ENCODE results near the gene FERMT1.

GRCh38 chr20:6057691-6058090 lies 65.1 kb downstream of the FERMT1 start:
- no peak for TF ChIP-seq ELK1 (IDR thresholded peaks at IDR 0.05; ENCODE audit: borderline replicate concordance, low read depth, low read length)
- TF ChIP-seq CTCF (conservative IDR thresholded peaks at IDR 0.05; ENCODE audit: low read depth, low read length) = no peak
- TF ChIP-seq CEBPB (IDR thresholded peaks at IDR 0.05; ENCODE audit: low read depth, low read length) = no peak
- no peak for TF ChIP-seq USF2 (IDR thresholded peaks at IDR 0.05; ENCODE audit: low read depth, low read length)
- no peak for TF ChIP-seq FOS (IDR thresholded peaks at IDR 0.05; ENCODE audit: low read depth, low read length)
- no peak for TF ChIP-seq POLR2A (IDR thresholded peaks at IDR 0.05; ENCODE audit: low read depth, low read length)
- no peak for TF ChIP-seq SMC3 (IDR thresholded peaks at IDR 0.05; ENCODE audit: low read depth, low read length)
- TF ChIP-seq MAZ (IDR thresholded peaks at IDR 0.05; ENCODE audit: borderline replicate concordance, low read depth, low read length) = no peak
- no peak for TF ChIP-seq BHLHE40 (IDR thresholded peaks at IDR 0.05; ENCODE audit: low read depth, low read length)
